ENCODE data around the gene DOK6.

DNA sequence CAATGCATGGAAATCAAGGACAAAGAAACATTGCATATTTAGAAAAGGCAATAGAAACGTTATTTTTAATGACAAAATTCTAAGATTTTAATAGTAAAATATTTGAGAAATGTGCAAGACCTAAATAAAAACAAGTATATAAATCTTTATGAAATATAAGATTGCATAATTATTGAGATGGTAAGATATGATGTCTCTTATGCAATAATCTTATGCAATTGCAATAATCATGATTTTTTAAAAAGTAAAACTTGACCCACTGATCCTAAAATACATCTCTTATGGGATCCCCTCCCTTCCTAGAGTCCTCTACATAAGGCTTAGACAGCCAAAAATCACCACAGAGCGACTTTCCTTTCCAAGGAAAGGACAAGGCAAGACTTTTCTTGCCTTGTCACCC lies 249.0 kb downstream of the DOK6 start:
- no peak for TF ChIP-seq JUN (IDR thresholded peaks at IDR 0.05; ENCODE audit: borderline replicate concordance, insufficient read depth, insufficient read length, low read depth)
- no peak for TF ChIP-seq CTCF (IDR thresholded peaks at IDR 0.05; ENCODE audit: extremely low read depth in 1 of 2, insufficient read depth in 1 of 2, low read depth in 1 of 2, low read length in 2 of 2)
- no peak for TF ChIP-seq MYC (IDR thresholded peaks at IDR 0.05; ENCODE audit: low read depth, low read length)
- TF ChIP-seq FOS (IDR thresholded peaks at IDR 0.05; ENCODE audit: borderline replicate concordance, insufficient read depth, low read length) = no peak
- no peak for TF ChIP-seq EZH2 (IDR thresholded peaks at IDR 0.05; ENCODE audit: borderline replicate concordance, low read depth, low read length, severe bottlenecking)
- no peak for TF ChIP-seq POLR2A (IDR thresholded peaks at IDR 0.05; ENCODE audit: low read depth, low read length)
- no peak for TF ChIP-seq POLR2AphosphoS5 (IDR thresholded peaks at IDR 0.05; ENCODE audit: insufficient read depth, low read depth, low read length)

Data from endothelial cell of umbilical vein (primary cell).